Measurements from ENCODE around the gene TXNDC2. TPM values are rescaled to one million over a fixed set of nuclear protein-coding genes. Genes with fewer than 3 reads are reported as not detected.

The TXNDC2 gene
- total RNA-seq, 1 experiment from 2014 or later = not detected

GRCh38 chr18:9886005-9886348 lies 204 bp downstream of the TXNDC2 start:
- H3K4me3 Mint-ChIP-seq (ENCODE audit: unreplicated experiment) = no peak overlapping the region
- Histone ChIP-seq H3K27me3 (replicated peaks; ENCODE audit: control insufficient read depth, insufficient read depth, low read length) (no peaks in the 10 kb centered on the region), H3K36me3 (ENCODE audit: control insufficient read depth, insufficient read depth, low read length) (no peaks in the 10 kb centered on the region), H3K4me3 (ENCODE audit: low read depth, low read length) (no peak overlapping the region), H3K9me3 (no peaks in the 10 kb centered on the region), H3K4me1 (no peaks in the 10 kb centered on the region)
- ChIA-PET POLR2A (no interaction called here), CTCF (interaction anchor here (0.7 kb wide), 1 partner anchor 9 kb away, joined by 5 read pairs; no protein-coding TSS in a partner anchor)
- no peaks in the 10 kb centered on the region for H3K4me1 Mint-ChIP-seq (ENCODE audit: low read depth, unreplicated experiment)
- H3K9me3 Mint-ChIP-seq (ENCODE audit: unreplicated experiment) = peaks cover 10% of the 10 kb centered on the region
- BruUV-seq (replicated peaks) = no TSS peak
- H3K27ac Mint-ChIP-seq (ENCODE audit: unreplicated experiment) = no peak overlapping the region
- TF ChIP-seq CTCF (IDR thresholded peaks at IDR 0.05; ENCODE audit: insufficient read depth in 1 of 2, low read depth in 1 of 2, low read length in 1 of 2, severe bottlenecking in 1 of 2, unreplicated experiment in 1 of 2) = no peak
- intact Hi-C loops (cut with micrococcal nuclease; ENCODE audit: unreplicated experiment) = no loop called here
- no peaks in the 10 kb centered on the region for H3K36me3 Mint-ChIP-seq (ENCODE audit: insufficient read depth, unreplicated experiment)
- DNase-seq = no peak
- H3K27me3 Mint-ChIP-seq (ENCODE audit: insufficient read depth, unreplicated experiment) = no peaks in the 10 kb centered on the region

- no peak for DNase-seq
- no peak overlapping the region for H3K27ac Mint-ChIP-seq (ENCODE audit: unreplicated experiment)
- no peaks in the 10 kb centered on the region for H3K36me3 Mint-ChIP-seq (ENCODE audit: insufficient read depth, unreplicated experiment)
- H3K9me3 Mint-ChIP-seq (ENCODE audit: unreplicated experiment) = peaks cover 10% of the 10 kb centered on the region
- no peaks in the 10 kb centered on the region for H3K36me3 ChIP-seq (ENCODE audit: control insufficient read depth, insufficient read depth, low read length)
- no peaks in the 10 kb centered on the region for H3K27me3 Mint-ChIP-seq (ENCODE audit: insufficient read depth, unreplicated experiment)
- H3K4me1 Mint-ChIP-seq (ENCODE audit: low read depth, unreplicated experiment) = no peaks in the 10 kb centered on the region
- no peak for TF ChIP-seq CTCF (IDR thresholded peaks at IDR 0.05; ENCODE audit: insufficient read depth in 1 of 2, low read depth in 1 of 2, low read length in 1 of 2, severe bottlenecking in 1 of 2, unreplicated experiment in 1 of 2)
- no peaks in the 10 kb centered on the region for H3K9me3 ChIP-seq
- no peaks in the 10 kb centered on the region for H3K27me3 ChIP-seq (replicated peaks; ENCODE audit: control insufficient read depth, insufficient read depth, low read length)
- CTCF ChIA-PET = no interaction called here
- H3K4me3 Mint-ChIP-seq (ENCODE audit: unreplicated experiment) = no peak overlapping the region
- POLR2A ChIA-PET = no interaction called here
- H3K4me3 ChIP-seq (ENCODE audit: low read depth, low read length) = no peak overlapping the region
- no TSS peak for BruUV-seq (replicated peaks)
- intact Hi-C loops (cut with micrococcal nuclease; ENCODE audit: unreplicated experiment) = no loop called here
- H3K4me1 ChIP-seq = no peaks in the 10 kb centered on the region
Observed at GRCh38 chr18:9887992-9888391, 2.2 kb downstream of the TXNDC2 start.

GRCh38 chr18:9890196-9890595 lies 4.4 kb downstream of the TXNDC2 start:
- no peak for DNase-seq
- TF ChIP-seq CTCF (IDR thresholded peaks at IDR 0.05; ENCODE audit: insufficient read depth in 1 of 2, low read depth in 1 of 2, low read length in 1 of 2, severe bottlenecking in 1 of 2, unreplicated experiment in 1 of 2) = no peak
- Histone ChIP-seq H3K36me3 (ENCODE audit: control insufficient read depth, insufficient read depth, low read length) (no peaks in the 10 kb centered on the region), H3K27me3 (replicated peaks; ENCODE audit: control insufficient read depth, insufficient read depth, low read length) (no peaks in the 10 kb centered on the region), H3K4me3 (ENCODE audit: low read depth, low read length) (no peak overlapping the region), H3K9me3 (no peaks in the 10 kb centered on the region), H3K4me1 (no peaks in the 10 kb centered on the region)
- H3K4me3 Mint-ChIP-seq (ENCODE audit: unreplicated experiment) = no peak overlapping the region
- intact Hi-C loops (cut with micrococcal nuclease; ENCODE audit: unreplicated experiment) = no loop called here
- ChIA-PET CTCF (no interaction called here), POLR2A (no interaction called here)
- H3K27me3 Mint-ChIP-seq (ENCODE audit: insufficient read depth, unreplicated experiment) = no peaks in the 10 kb centered on the region
- no peak overlapping the region for H3K27ac Mint-ChIP-seq (ENCODE audit: unreplicated experiment)
- peaks cover under 1% of the 10 kb centered on the region for H3K4me1 Mint-ChIP-seq (ENCODE audit: low read depth, unreplicated experiment)
- no TSS peak for BruUV-seq (replicated peaks)
- peaks cover 10% of the 10 kb centered on the region for H3K9me3 Mint-ChIP-seq (ENCODE audit: unreplicated experiment)
- no peaks in the 10 kb centered on the region for H3K36me3 Mint-ChIP-seq (ENCODE audit: insufficient read depth, unreplicated experiment)
